Measurements from ENCODE around the gene OR10H1.
"Not testable (repeated sequence)": the region's sequence is repeated elsewhere in the genome, so short reads cannot be mapped to it uniquely, and the experiment has no call there.

The OR10H1 gene

GRCh38 chr19:15840833-15841232 is 25.4 kb upstream of the OR10H1 start:
- Histone ChIP-seq H3K4me1 (ENCODE audit: control insufficient read depth, insufficient read depth, low read length) (peaks cover 4% of the 10 kb centered on the region), H3K4me3 (ENCODE audit: low read length) (no peak overlapping the region), H3K36me3 (ENCODE audit: control insufficient read depth, insufficient read depth, low read length, severe bottlenecking) (no peaks in the 10 kb centered on the region), H3K9me3 (ENCODE audit: control insufficient read depth, low read length) (no peaks in the 10 kb centered on the region), H3K27me3 (replicated peaks; ENCODE audit: control insufficient read depth, insufficient read depth, low read length) (peaks cover 3% of the 10 kb centered on the region), H3K9ac (ENCODE audit: low read length) (no peak overlapping the region)
- DNase-seq (ENCODE audit: low read depth): no peak

DNA sequence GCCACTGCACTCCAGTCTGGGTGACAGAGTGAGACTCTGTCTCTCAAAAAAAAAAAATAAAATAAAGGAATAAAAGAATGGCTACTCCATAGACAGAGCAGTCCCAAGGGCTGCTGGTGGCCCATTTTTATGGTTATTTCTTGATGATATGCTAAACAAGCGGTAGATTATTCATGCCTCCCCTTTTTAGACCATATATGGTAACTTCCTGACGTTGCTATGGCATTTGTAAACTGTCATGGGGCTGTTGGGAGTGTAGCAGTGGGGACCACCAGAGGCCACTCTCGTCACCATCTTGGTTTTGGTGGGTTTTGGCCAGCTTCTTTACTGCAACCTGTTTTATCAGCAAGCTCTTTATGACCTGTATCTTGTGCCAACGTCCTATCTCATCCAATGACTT is 24.4 kb upstream of the OR10H1 start:
- H3K4me1 ChIP-seq (ENCODE audit: control insufficient read depth, insufficient read depth, low read length); DNase-seq (ENCODE audit: low read depth); H3K4me3 ChIP-seq (ENCODE audit: low read length); H3K27me3 ChIP-seq (replicated peaks; ENCODE audit: control insufficient read depth, insufficient read depth, low read length); H3K9ac ChIP-seq (ENCODE audit: low read length); H3K36me3 ChIP-seq (ENCODE audit: control insufficient read depth, insufficient read depth, low read length, severe bottlenecking); H3K9me3 ChIP-seq (ENCODE audit: control insufficient read depth, low read length): not testable (repeated sequence)

DNA sequence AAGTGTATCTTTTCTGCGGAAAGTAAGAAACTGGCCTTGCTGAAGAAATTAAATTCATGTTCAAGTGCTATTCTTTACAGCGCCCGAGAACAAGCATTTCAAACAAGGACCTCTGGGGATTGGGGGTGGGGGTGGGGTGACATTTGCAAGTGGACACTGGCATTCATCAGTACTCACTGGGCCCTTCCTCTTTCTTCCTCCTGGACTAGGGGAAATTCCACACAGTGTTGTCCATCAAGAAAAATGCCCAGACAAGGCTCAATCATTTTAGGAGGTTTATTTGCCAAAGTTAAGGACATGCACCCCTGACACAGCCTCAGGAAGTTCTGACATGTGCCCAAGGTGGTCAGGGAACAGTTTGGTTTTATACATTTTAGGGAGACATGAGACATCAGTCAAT is 22.9 kb upstream of the OR10H1 start:
- no peak for DNase-seq (ENCODE audit: low read depth)
- Histone ChIP-seq H3K4me1 (ENCODE audit: control insufficient read depth, insufficient read depth, low read length) (peaks cover 5% of the 10 kb centered on the region), H3K9me3 (ENCODE audit: control insufficient read depth, low read length) (no peaks in the 10 kb centered on the region), H3K9ac (ENCODE audit: low read length) (no peak overlapping the region), H3K27me3 (replicated peaks; ENCODE audit: control insufficient read depth, insufficient read depth, low read length) (peaks cover 5% of the 10 kb centered on the region), H3K36me3 (ENCODE audit: control insufficient read depth, insufficient read depth, low read length, severe bottlenecking) (no peaks in the 10 kb centered on the region), H3K4me3 (ENCODE audit: low read length) (no peak overlapping the region)

DNA sequence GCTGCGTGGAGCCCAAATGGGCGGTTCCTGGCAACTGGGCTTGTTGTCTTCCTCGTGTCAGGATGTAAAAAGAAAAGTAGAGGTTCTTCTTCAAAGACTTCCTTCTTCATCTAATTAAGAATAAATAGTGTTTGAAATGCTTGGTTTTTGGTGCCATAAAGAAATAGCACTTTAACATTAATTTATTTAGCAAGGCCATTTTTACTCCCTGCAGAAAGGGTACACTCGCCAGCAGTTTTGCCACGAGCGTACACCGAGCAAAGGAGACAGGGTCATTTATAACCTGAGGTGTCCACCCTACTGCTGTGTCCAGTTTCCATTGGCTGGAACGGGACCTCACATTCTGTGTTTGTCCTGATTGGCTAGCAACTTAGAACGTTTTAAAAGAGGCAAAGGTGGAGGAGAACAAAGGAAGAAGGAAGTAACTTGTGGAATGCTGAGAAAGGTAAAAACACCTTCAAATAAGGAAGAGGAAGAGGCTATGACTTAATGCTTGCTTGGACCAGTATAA is 21.8 kb upstream of the OR10H1 start:
- H3K9me3 ChIP-seq (ENCODE audit: control insufficient read depth, low read length): no peaks in the 10 kb centered on the region
- no peak for DNase-seq (ENCODE audit: low read depth)
- peak overlapping the region; percentile 88 for H3K4me3 ChIP-seq (ENCODE audit: low read length)
- peak overlapping the region; percentile 94 for H3K9ac ChIP-seq (ENCODE audit: low read length)
- H3K36me3 ChIP-seq (ENCODE audit: control insufficient read depth, insufficient read depth, low read length, severe bottlenecking): no peaks in the 10 kb centered on the region
- H3K4me1 ChIP-seq (ENCODE audit: control insufficient read depth, insufficient read depth, low read length): peaks cover 5% of the 10 kb centered on the region
- H3K27me3 ChIP-seq (replicated peaks; ENCODE audit: control insufficient read depth, insufficient read depth, low read length): peaks cover 5% of the 10 kb centered on the region

- peaks cover 5% of the 10 kb centered on the region for H3K4me1 ChIP-seq (ENCODE audit: control insufficient read depth, insufficient read depth, low read length)
- H3K4me3 ChIP-seq (ENCODE audit: low read length): peak overlapping the region; percentile 88
These were observed 21.1 kb upstream of the OR10H1 start for GRCh38 chr19:15836330-15837220.

GRCh38 chr19:15835565-15836329 is 20.3 kb upstream of the OR10H1 start:
- not testable (repeated sequence) for H3K27me3 ChIP-seq (replicated peaks; ENCODE audit: control insufficient read depth, insufficient read depth, low read length); H3K4me1 ChIP-seq (ENCODE audit: control insufficient read depth, insufficient read depth, low read length); H3K9me3 ChIP-seq (ENCODE audit: control insufficient read depth, low read length); H3K36me3 ChIP-seq (ENCODE audit: control insufficient read depth, insufficient read depth, low read length, severe bottlenecking); DNase-seq (ENCODE audit: low read depth)
- H3K4me3 ChIP-seq (ENCODE audit: low read length): peak overlapping the region; percentile 88
- peak overlapping the region; percentile 94 for H3K9ac ChIP-seq (ENCODE audit: low read length)

More at GRCh38 chr19:15836330-15837220, 21.1 kb upstream of the OR10H1 start:
- Histone ChIP-seq H3K9ac (ENCODE audit: low read length) (peak overlapping the region; percentile 94), H3K27me3 (replicated peaks; ENCODE audit: control insufficient read depth, insufficient read depth, low read length) (peaks cover 5% of the 10 kb centered on the region), H3K36me3 (ENCODE audit: control insufficient read depth, insufficient read depth, low read length, severe bottlenecking) (no peaks in the 10 kb centered on the region), H3K9me3 (ENCODE audit: control insufficient read depth, low read length) (no peaks in the 10 kb centered on the region)
- peak; percentile 98 for DNase-seq (ENCODE audit: low read depth)

DNA sequence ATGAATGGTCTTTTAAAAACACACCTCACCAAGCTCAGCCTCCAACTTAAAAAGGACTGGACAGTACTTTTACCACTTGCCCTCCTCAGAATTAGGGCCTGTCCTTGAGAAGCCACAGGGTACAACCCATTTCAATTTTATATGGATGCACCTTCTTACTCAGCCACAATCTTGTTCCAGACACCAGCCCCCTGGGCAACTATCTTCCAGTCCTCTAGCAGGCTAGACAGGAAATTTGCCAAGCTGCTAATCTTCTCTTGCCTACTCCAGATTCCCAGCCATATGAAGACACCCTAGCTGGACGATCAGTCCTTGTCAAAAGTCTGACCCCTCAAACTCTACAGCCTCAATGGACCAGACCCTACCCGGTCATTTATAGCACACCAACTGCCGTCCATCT is 18.8 kb upstream of the OR10H1 start:
- H3K36me3 ChIP-seq (ENCODE audit: control insufficient read depth, insufficient read depth, low read length, severe bottlenecking); DNase-seq (ENCODE audit: low read depth); H3K27me3 ChIP-seq (replicated peaks; ENCODE audit: control insufficient read depth, insufficient read depth, low read length); H3K4me1 ChIP-seq (ENCODE audit: control insufficient read depth, insufficient read depth, low read length); H3K9ac ChIP-seq (ENCODE audit: low read length); H3K4me3 ChIP-seq (ENCODE audit: low read length); H3K9me3 ChIP-seq (ENCODE audit: control insufficient read depth, low read length): not testable (repeated sequence)

DNA sequence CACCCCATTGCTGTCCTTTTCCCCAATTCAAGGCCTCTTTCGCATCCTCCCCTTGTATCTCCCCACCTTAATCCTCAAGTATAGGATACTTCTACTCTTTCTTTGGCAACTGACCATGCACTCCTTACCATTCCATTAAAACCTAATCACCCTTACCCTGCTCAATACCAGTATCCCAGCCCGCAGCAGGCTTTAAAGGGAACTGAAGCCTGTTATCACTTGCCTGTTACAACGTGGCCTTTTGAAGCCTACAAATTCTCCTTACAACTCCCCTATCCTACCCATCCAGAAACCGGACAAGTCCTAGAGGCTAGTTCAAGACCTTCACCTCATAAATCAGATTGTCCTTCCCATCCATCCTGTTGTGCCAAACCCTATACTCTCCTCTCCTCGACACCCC is 16.2 kb upstream of the OR10H1 start:
- peaks cover 11% of the 10 kb centered on the region for H3K27me3 ChIP-seq (replicated peaks; ENCODE audit: control insufficient read depth, insufficient read depth, low read length)
- H3K4me3 ChIP-seq (ENCODE audit: low read length): no peak overlapping the region
- no peaks in the 10 kb centered on the region for H3K36me3 ChIP-seq (ENCODE audit: control insufficient read depth, insufficient read depth, low read length, severe bottlenecking)
- H3K9me3 ChIP-seq (ENCODE audit: control insufficient read depth, low read length): no peaks in the 10 kb centered on the region
- peaks cover 5% of the 10 kb centered on the region for H3K4me1 ChIP-seq (ENCODE audit: control insufficient read depth, insufficient read depth, low read length)
- no peak for DNase-seq (ENCODE audit: low read depth)
- H3K9ac ChIP-seq (ENCODE audit: low read length): no peak overlapping the region

DNA sequence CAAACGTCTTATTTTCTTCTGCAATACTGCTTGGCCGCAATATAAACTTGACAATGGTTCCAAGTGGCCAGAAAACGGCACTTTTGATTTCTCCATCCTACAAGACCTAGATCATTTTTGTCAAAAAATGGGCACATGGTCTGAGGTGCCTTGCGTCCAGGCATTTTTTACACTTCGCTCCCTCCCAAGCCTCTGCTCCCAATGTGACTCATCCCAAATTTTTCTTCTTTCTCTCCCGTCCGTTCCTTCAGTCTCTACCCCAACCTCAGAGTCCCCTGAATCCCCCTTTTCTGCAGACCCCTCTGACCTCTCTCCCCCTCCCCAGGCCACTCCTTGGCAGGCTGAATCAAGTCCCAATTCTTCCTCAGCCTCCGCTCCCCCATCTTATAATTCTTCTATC is 14.3 kb upstream of the OR10H1 start:
- Histone ChIP-seq H3K9me3 (ENCODE audit: control insufficient read depth, low read length) (no peaks in the 10 kb centered on the region), H3K4me1 (ENCODE audit: control insufficient read depth, insufficient read depth, low read length) (no peaks in the 10 kb centered on the region), H3K4me3 (ENCODE audit: low read length) (no peak overlapping the region), H3K36me3 (ENCODE audit: control insufficient read depth, insufficient read depth, low read length, severe bottlenecking) (no peaks in the 10 kb centered on the region), H3K9ac (ENCODE audit: low read length) (no peak overlapping the region), H3K27me3 (replicated peaks; ENCODE audit: control insufficient read depth, insufficient read depth, low read length) (peaks cover 9% of the 10 kb centered on the region)
- no peak for DNase-seq (ENCODE audit: low read depth)

DNA sequence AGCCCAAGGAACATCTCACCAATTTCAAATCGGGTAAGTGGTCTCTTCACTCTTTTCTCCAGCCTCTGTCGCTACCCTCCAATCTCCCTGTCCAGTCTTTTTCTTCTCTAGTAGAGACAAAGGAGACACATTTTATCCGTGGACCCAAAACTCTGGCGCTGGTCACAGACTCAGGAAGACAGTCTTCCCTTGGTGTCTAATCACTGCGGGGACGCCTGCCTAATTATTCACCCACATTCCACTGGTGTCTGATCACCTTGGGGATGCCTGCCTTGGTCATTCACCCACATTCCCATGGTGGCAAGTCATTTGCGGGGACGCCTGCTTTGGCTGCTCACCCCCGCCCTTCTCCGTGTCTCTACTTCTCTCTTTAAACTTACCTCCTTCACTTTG is 13.8 kb upstream of the OR10H1 start:
- Histone ChIP-seq H3K9me3 (ENCODE audit: control insufficient read depth, low read length) (no peaks in the 10 kb centered on the region), H3K36me3 (ENCODE audit: control insufficient read depth, insufficient read depth, low read length, severe bottlenecking) (no peaks in the 10 kb centered on the region), H3K4me3 (ENCODE audit: low read length) (no peak overlapping the region), H3K27me3 (replicated peaks; ENCODE audit: control insufficient read depth, insufficient read depth, low read length) (peaks cover 6% of the 10 kb centered on the region), H3K9ac (ENCODE audit: low read length) (no peak overlapping the region), H3K4me1 (ENCODE audit: control insufficient read depth, insufficient read depth, low read length) (no peaks in the 10 kb centered on the region)
- no peak for DNase-seq (ENCODE audit: low read depth)

GRCh38 chr19:15828611-15829305 is 13.3 kb upstream of the OR10H1 start:
- H3K9ac ChIP-seq (ENCODE audit: low read length); H3K36me3 ChIP-seq (ENCODE audit: control insufficient read depth, insufficient read depth, low read length, severe bottlenecking); H3K9me3 ChIP-seq (ENCODE audit: control insufficient read depth, low read length); H3K4me1 ChIP-seq (ENCODE audit: control insufficient read depth, insufficient read depth, low read length); H3K27me3 ChIP-seq (replicated peaks; ENCODE audit: control insufficient read depth, insufficient read depth, low read length); DNase-seq (ENCODE audit: low read depth); H3K4me3 ChIP-seq (ENCODE audit: low read length): not testable (repeated sequence)

All from adipocyte (in vitro differentiated cells).